Suprapubic skin (tissue), 4 donors: ENCODE results near the gene PARP1.

Experiments
- POLR2A ChIP-seq, 2 donors: fragments of 450-650 bp; IDR thresholded peaks; one replicate each; pipeline ENCODE4 v1.6.1; 2017; ENCODE audit warnings: antibody characterized with exemption in 2 of 2, mild to moderate bottlenecking in 2 of 2, moderate library complexity in 2 of 2
- POLR2AphosphoS5 ChIP-seq, 3 donors: sonication (generic); formaldehyde crosslinking; IDR thresholded peaks; one replicate each; pipeline ENCODE4 v1.6.1; 2017; ENCODE audit warnings: antibody characterized with exemption in 3 of 3

DNA sequence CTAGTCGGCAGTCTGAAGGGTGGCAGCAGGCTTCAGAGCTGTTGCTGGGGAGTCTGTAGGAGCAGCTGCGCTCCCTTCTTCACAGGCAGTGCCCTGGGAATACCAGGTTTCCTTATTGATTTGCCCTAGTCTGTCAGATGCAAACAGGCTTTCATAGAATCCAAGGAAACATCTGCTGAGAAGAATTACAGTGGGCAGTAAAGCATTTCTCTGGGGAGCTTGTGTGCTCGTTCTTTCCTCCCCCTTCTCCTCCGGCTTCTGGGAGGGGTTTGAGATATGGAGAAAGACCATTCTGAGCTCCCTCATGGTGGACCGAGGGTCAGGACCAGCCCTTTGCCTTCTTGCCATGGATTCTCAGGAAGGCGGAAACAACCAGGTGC is 25.4 kb upstream of the PARP1 start:
- TF ChIP-seq POLR2A (IDR thresholded peaks at IDR 0.05), result no peak
- TF ChIP-seq POLR2AphosphoS5 (IDR thresholded peaks at IDR 0.05), result no peak
